Stomach (tissue), 4 donors: Measurements from ENCODE around the gene HS3ST6.
"Not testable (repeated sequence)": the region's sequence is repeated elsewhere in the genome, so short reads cannot be mapped to it uniquely, and the experiment has no call there.

Source experiments
- CTCF ChIP-seq, 7 experiments: fragments of 450-650 bp in 4 of 7; fragments of 200-600 bp in 3 of 7; sonication (generic) in 3 of 7; IDR thresholded peaks; one replicate each; pipeline ENCODE4 v1.5.1; 2016 to 2019; ENCODE audit warnings: antibody characterized with exemption in 7 of 7, control low read depth in 2 of 7, mild to moderate bottlenecking in 1 of 7
- EP300 ChIP-seq: sonication (generic); formaldehyde crosslinking; IDR thresholded peaks from one replicate; pipeline ENCODE4 v1.6.1; 2017; ENCODE audit warnings: antibody characterized with exemption
- POLR2A ChIP-seq, 4 donors: fragments of 450-650 bp; IDR thresholded peaks; one replicate each; pipeline ENCODE4 v1.6.1; 2016; ENCODE audit warnings: antibody characterized with exemption in 4 of 4, control low read depth in 2 of 4, mild to moderate bottlenecking in 1 of 4, moderate library complexity in 1 of 4

- not testable (repeated sequence) for TF ChIP-seq POLR2A (IDR thresholded peaks at IDR 0.05); EP300; CTCF (IDR thresholded peaks at IDR 0.05)
These were observed 37.0 kb downstream of the HS3ST6 start for GRCh38 chr16:1881172-1881571.
